Neural progenitor cell (in vitro differentiated cells): ENCODE measurements around the gene MYMX. TPM values are rescaled to one million over a fixed set of nuclear protein-coding genes. Genes with fewer than 3 reads are reported as not detected.

Experiments used
- DNase-seq: peaks from one replicate; pipeline ENCODE4 v3.0.0-alpha.2; 2016; ENCODE audit warnings: low spot score
- H2AFZ ChIP-seq: fragments of 200-600 bp; sonication (generic); replicated peaks from 2 replicates; pipeline ENCODE4 v1.6.1; 2016; ENCODE audit warnings: antibody characterized with exemption
- H3F3A ChIP-seq: fragments of 200-600 bp; sonication (generic); 2 replicates; pipeline ENCODE4 v1.6.1; 2016; ENCODE audit warnings: antibody characterized with exemption, low read depth
- H3K27ac ChIP-seq: fragments of 200-600 bp; sonication (generic); 2 replicates; pipeline ENCODE4 v1.5.1; 2016; ENCODE audit warnings: mild to moderate bottlenecking
- H3K27me3 ChIP-seq: fragments of 200-600 bp; sonication (generic); 2 replicates; pipeline ENCODE4 v1.6.1; 2016; ENCODE audit warnings: mild to moderate bottlenecking, moderate library complexity
- H3K36me3 ChIP-seq: fragments of 200-600 bp; sonication (generic); 2 replicates; pipeline ENCODE4 v1.5.1; 2016
- H3K4me1 ChIP-seq: fragments of 200-600 bp; sonication (generic); 2 replicates; pipeline ENCODE4 v1.6.1; 2016; ENCODE audit warnings: mixed run types
- H3K4me2 ChIP-seq: fragments of 200-600 bp; sonication (generic); 2 replicates; pipeline ENCODE4 v1.6.1; 2016
- H3K4me3 ChIP-seq: fragments of 200-600 bp; sonication (generic); 2 replicates; pipeline ENCODE4 v1.5.1; 2016
- H3K79me2 ChIP-seq: fragments of 200-600 bp; sonication (generic); 2 replicates; pipeline ENCODE4 v1.6.1; 2016; ENCODE audit warnings: low read depth
- H3K9ac ChIP-seq: fragments of 200-600 bp; sonication (generic); 2 replicates; pipeline ENCODE4 v1.6.1; 2016
- H3K9me3 ChIP-seq: fragments of 200-600 bp; sonication (generic); 2 replicates; pipeline ENCODE4 v1.5.1; 2016; ENCODE audit warnings: low read depth
- H4K20me1 ChIP-seq: fragments of 200-600 bp; sonication (generic); 2 replicates; pipeline ENCODE4 v1.6.1; 2016; ENCODE audit warnings: low read depth
- H3K27ac Mint-ChIP-seq: 3 replicates; pipeline ENCODE4 v1.8.0; 2021; ENCODE audit warnings: mixed read lengths
- H3K27me3 Mint-ChIP-seq: 2 replicates; pipeline ENCODE4 v1.8.0; 2022; ENCODE audit warnings: low read depth, mild to moderate bottlenecking, inconsistent platforms, moderate library complexity, mixed read lengths; ENCODE audit not compliant: insufficient read depth
- H3K36me3 Mint-ChIP-seq: 3 replicates; pipeline ENCODE4 v1.8.0; 2021; ENCODE audit warnings: mixed read lengths
- H3K4me1 Mint-ChIP-seq: 3 replicates; pipeline ENCODE4 v1.8.0; 2021; ENCODE audit warnings: mixed read lengths
- H3K4me3 Mint-ChIP-seq: 3 replicates; pipeline ENCODE4 v1.8.0; 2021; ENCODE audit warnings: mild to moderate bottlenecking, moderate library complexity, mixed read lengths
- H3K9me3 Mint-ChIP-seq: 3 replicates; pipeline ENCODE4 v1.8.0; 2020; ENCODE audit warnings: mixed read lengths
- EZH2 ChIP-seq: fragments of 200-600 bp; sonication (generic); IDR thresholded peaks from 2 replicates; pipeline ENCODE4 v1.6.1; 2017; ENCODE audit warnings: antibody characterized with exemption, mild to moderate bottlenecking, moderate library complexity
- EZH2phosphoT487 ChIP-seq: fragments of 200-600 bp; sonication (generic); IDR thresholded peaks from 2 replicates; pipeline ENCODE4 v1.6.1; 2017; ENCODE audit warnings: antibody characterized with exemption
- total RNA-seq: library from RNA; depleted of rRNA; stranded (reverse); fragments of >200 nt; gene quantifications from 2 replicates; pipeline ENCODE4 v1.2.3, GENCODE V29; 2015; ENCODE audit warnings: low replicate concordance
- TF ChIP-seq, protein P1 (sequence below): fragments of 200-600 bp; sonication (generic); IDR thresholded peaks from 2 replicates; pipeline ENCODE4 v1.5.1; 2017; ENCODE audit warnings: antibody characterized with exemption, mild to moderate bottlenecking

Gene MYMX
- total RNA-seq, 1 donor from 2014 or later: 0.54 TPM

DNA sequence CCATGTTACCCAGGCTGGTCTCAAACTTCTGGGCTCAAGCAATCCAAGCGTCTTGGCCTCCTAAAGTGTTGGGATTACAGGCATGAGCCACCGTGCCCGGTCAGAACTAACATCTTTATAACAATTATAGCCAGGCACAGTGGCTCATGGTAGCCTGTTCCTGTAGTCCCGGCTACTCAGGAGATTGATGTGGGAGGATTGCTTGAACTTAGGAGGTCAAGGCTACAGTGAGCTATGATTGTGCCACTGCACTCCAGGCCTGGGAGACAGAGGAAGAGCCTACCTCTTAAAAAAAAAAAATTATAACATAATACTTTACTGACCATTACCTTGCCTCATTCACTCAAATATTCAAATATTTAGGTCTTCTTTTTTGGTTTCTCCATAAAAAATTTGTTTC is 16.8 kb upstream of the MYMX start:
- Histone ChIP-seq H3K79me2 (no peaks in the 10 kb centered on the region), H3K4me3 (no peak overlapping the region), H3K9me3 (no peaks in the 10 kb centered on the region), H3K4me1 (peaks cover 25% of the 10 kb centered on the region), H3K9ac (no peak overlapping the region), H3K27me3 (no peaks in the 10 kb centered on the region), H2AFZ (no peak overlapping the region), H3K36me3 (no peaks in the 10 kb centered on the region), H4K20me1 (no peaks in the 10 kb centered on the region), H3F3A (peaks cover 15% of the 10 kb centered on the region), H3K4me2 (no peak overlapping the region), H3K27ac (no peak overlapping the region)
- TF ChIP-seq EZH2 (no peak), EZH2phosphoT487 (no peak)
- TF ChIP-seq, protein P1, sequence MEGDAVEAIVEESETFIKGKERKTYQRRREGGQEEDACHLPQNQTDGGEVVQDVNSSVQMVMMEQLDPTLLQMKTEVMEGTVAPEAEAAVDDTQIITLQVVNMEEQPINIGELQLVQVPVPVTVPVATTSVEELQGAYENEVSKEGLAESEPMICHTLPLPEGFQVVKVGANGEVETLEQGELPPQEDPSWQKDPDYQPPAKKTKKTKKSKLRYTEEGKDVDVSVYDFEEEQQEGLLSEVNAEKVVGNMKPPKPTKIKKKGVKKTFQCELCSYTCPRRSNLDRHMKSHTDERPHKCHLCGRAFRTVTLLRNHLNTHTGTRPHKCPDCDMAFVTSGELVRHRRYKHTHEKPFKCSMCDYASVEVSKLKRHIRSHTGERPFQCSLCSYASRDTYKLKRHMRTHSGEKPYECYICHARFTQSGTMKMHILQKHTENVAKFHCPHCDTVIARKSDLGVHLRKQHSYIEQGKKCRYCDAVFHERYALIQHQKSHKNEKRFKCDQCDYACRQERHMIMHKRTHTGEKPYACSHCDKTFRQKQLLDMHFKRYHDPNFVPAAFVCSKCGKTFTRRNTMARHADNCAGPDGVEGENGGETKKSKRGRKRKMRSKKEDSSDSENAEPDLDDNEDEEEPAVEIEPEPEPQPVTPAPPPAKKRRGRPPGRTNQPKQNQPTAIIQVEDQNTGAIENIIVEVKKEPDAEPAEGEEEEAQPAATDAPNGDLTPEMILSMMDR: no peak
- DNase-seq: no peak
- Mint-ChIP-seq H3K4me1 (peaks cover 18% of the 10 kb centered on the region), H3K4me3 (no peak overlapping the region), H3K27me3 (peaks cover 8% of the 10 kb centered on the region), H3K36me3 (no peaks in the 10 kb centered on the region), H3K9me3 (no peaks in the 10 kb centered on the region), H3K27ac (no peak overlapping the region)

DNA sequence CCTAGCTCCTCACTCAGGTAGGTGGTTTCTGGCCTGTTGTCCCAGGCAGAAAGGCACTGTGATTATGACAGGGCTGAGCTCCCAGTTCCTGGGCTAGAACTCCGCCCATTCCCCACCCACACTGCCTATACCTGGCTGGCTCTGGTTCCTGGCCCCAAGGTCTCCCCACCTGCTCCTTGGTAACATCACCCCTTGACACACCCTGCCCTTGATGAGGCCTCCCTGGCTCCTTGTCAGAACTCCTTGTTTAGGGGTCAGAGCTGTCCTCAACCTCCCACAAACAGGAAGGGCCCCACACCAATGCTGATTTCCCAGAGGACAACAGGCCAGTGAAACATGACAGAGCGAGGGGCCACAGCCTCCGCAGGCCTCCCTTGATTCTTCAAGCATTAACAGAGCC is 15.5 kb upstream of the MYMX start:
- Histone ChIP-seq H2AFZ (no peak overlapping the region), H3K27me3 (no peaks in the 10 kb centered on the region), H4K20me1 (no peaks in the 10 kb centered on the region), H3K4me1 (peaks cover 28% of the 10 kb centered on the region), H3K36me3 (no peaks in the 10 kb centered on the region), H3K27ac (no peak overlapping the region), H3K4me3 (no peak overlapping the region), H3K9me3 (no peaks in the 10 kb centered on the region), H3K9ac (no peak overlapping the region), H3K79me2 (no peaks in the 10 kb centered on the region), H3K4me2 (no peak overlapping the region), H3F3A (peaks cover 20% of the 10 kb centered on the region)
- DNase-seq: no peak
- Mint-ChIP-seq H3K4me3 (no peak overlapping the region), H3K4me1 (peaks cover 18% of the 10 kb centered on the region), H3K27ac (peak overlapping the region; percentile 91), H3K36me3 (no peaks in the 10 kb centered on the region), H3K27me3 (peaks cover 8% of the 10 kb centered on the region), H3K9me3 (no peaks in the 10 kb centered on the region)
- no peak for TF ChIP-seq EZH2
- TF ChIP-seq, protein P1: no peak
- no peak for TF ChIP-seq EZH2phosphoT487

- Histone ChIP-seq H4K20me1 (no peaks in the 10 kb centered on the region), H3K4me3 (no peak overlapping the region), H3K79me2 (no peaks in the 10 kb centered on the region), H3K36me3 (no peaks in the 10 kb centered on the region), H3F3A (peaks cover 26% of the 10 kb centered on the region), H2AFZ (no peak overlapping the region), H3K27me3 (no peaks in the 10 kb centered on the region), H3K4me2 (peak overlapping the region; percentile 58), H3K27ac (no peak overlapping the region), H3K9ac (no peak overlapping the region), H3K4me1 (peaks cover 34% of the 10 kb centered on the region), H3K9me3 (no peaks in the 10 kb centered on the region)
- Mint-ChIP-seq H3K27ac (peak overlapping the region; percentile 91), H3K9me3 (no peaks in the 10 kb centered on the region), H3K4me3 (no peak overlapping the region), H3K36me3 (no peaks in the 10 kb centered on the region), H3K27me3 (peaks cover 9% of the 10 kb centered on the region), H3K4me1 (peaks cover 22% of the 10 kb centered on the region)
- no peak for TF ChIP-seq EZH2
- TF ChIP-seq, protein P1: no peak
- TF ChIP-seq EZH2phosphoT487: no peak
- DNase-seq: no peak
Observed at GRCh38 chr6:44201638-44202303, 15.0 kb upstream of the MYMX start.
